Activated naive CD4-positive, alpha-beta T cell treated with anti-CD3 and anti-CD28 coated beads, Interleukin-2, amount 10 ng/mL, durations not matched to agents 7 days and 5 days (primary cell): ENCODE data around the gene CRTC1.
"Not testable (repeated sequence)": the region's sequence is repeated elsewhere in the genome, so short reads cannot be mapped to it uniquely, and the experiment has no call there.

ENCODE experiments used
- CTCF ChIA-PET: fragments of 350-600 bp; sonication (Branson Sonifier 250); formaldehyde crosslinking; loops from one replicate; lab custom pipeline; 2021; ENCODE audit warnings: antibody characterized with exemption; lab: Charles Lee
- DNase-seq: peaks from one replicate; pipeline ENCODE4 v3.0.0-alpha.2; 2020
- H3K27ac Mint-ChIP-seq: one replicate; pipeline ENCODE4 v1.8.0; 2021; ENCODE audit warnings: mild to moderate bottlenecking, moderate library complexity, mixed read lengths
- H3K27me3 Mint-ChIP-seq: one replicate; pipeline ENCODE4 v1.8.0; 2021; ENCODE audit warnings: mild to moderate bottlenecking, mixed read lengths
- H3K36me3 Mint-ChIP-seq: one replicate; pipeline ENCODE4 v1.8.0; 2021; ENCODE audit warnings: mixed read lengths
- H3K4me1 Mint-ChIP-seq: one replicate; pipeline ENCODE4 v1.8.0; 2021; ENCODE audit warnings: mixed read lengths
- H3K4me3 Mint-ChIP-seq: one replicate; pipeline ENCODE4 v1.8.0; 2021; ENCODE audit warnings: mild to moderate bottlenecking, moderate library complexity, mixed read lengths
- H3K9me3 Mint-ChIP-seq: one replicate; pipeline ENCODE4 v1.8.0; 2021; ENCODE audit warnings: mixed read lengths

Gene CRTC1

GRCh38 chr19:18730885-18731513, 47.5 kb downstream of the CRTC1 start:
- H3K4me1 Mint-ChIP-seq, result no peaks in the 10 kb centered on the region
- no peaks in the 10 kb centered on the region for H3K27me3 Mint-ChIP-seq
- CTCF ChIA-PET, result interaction anchor here (1.0 kb wide), 1 partner anchor 67 kb away, joined by 3 read pairs; no protein-coding TSS in a partner anchor
- no peak overlapping the region for H3K27ac Mint-ChIP-seq
- DNase-seq, result no peak
- H3K36me3 Mint-ChIP-seq, result no peaks in the 10 kb centered on the region
- no peaks in the 10 kb centered on the region for H3K9me3 Mint-ChIP-seq
- no peak overlapping the region for H3K4me3 Mint-ChIP-seq

GRCh38 chr19:18731562-18732008, 48.1 kb downstream of the CRTC1 start:
- no peaks in the 10 kb centered on the region for H3K4me1 Mint-ChIP-seq
- H3K36me3 Mint-ChIP-seq, result no peaks in the 10 kb centered on the region
- H3K9me3 Mint-ChIP-seq, result no peaks in the 10 kb centered on the region
- no peak overlapping the region for H3K4me3 Mint-ChIP-seq
- CTCF ChIA-PET, result no interaction called here
- DNase-seq, result no peak
- H3K27me3 Mint-ChIP-seq, result no peaks in the 10 kb centered on the region
- H3K27ac Mint-ChIP-seq, result no peak overlapping the region

DNA sequence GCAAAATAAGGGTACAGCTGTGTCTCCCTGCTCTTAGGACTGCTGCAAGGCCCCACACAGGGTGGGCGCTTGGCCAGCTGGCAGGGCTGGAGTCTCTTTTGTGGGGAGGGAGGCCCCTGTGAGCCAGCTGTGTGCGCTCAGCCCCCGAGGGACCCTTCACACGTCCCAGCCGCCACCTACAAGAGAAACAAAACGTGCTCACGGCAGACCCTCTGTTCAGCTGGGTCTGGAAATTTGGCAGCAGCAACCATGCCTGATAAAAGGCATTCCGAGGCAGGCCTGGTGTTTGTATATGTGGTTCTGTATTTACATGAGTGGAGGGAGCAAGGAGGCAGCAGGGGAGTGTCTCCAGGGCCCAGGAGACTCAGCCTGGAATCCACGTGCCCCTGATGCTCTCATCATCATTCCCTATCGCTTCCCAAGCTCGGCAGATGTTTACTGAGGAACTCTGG, 49.7 kb downstream of the CRTC1 start:
- CTCF ChIA-PET, result no interaction called here
- Mint-ChIP-seq H3K36me3 (no peaks in the 10 kb centered on the region), H3K9me3 (no peaks in the 10 kb centered on the region), H3K4me3 (no peak overlapping the region), H3K4me1 (no peaks in the 10 kb centered on the region), H3K27me3 (no peaks in the 10 kb centered on the region), H3K27ac (no peak overlapping the region)
- no peak for DNase-seq

- H3K4me1 Mint-ChIP-seq, DNase-seq, H3K36me3 Mint-ChIP-seq, H3K27me3 Mint-ChIP-seq, CTCF ChIA-PET, H3K27ac Mint-ChIP-seq, H3K4me3 Mint-ChIP-seq, H3K9me3 Mint-ChIP-seq: not testable (repeated sequence)
These were observed 50.4 kb downstream of the CRTC1 start for GRCh38 chr19:18733762-18734332.

GRCh38 chr19:18735324-18735723, 51.8 kb downstream of the CRTC1 start:
- Mint-ChIP-seq H3K4me3 (no peak overlapping the region), H3K27me3 (no peaks in the 10 kb centered on the region), H3K4me1 (no peaks in the 10 kb centered on the region), H3K9me3 (no peaks in the 10 kb centered on the region), H3K27ac (no peak overlapping the region), H3K36me3 (no peaks in the 10 kb centered on the region)
- DNase-seq, result no peak
- CTCF ChIA-PET, result no interaction called here

DNA sequence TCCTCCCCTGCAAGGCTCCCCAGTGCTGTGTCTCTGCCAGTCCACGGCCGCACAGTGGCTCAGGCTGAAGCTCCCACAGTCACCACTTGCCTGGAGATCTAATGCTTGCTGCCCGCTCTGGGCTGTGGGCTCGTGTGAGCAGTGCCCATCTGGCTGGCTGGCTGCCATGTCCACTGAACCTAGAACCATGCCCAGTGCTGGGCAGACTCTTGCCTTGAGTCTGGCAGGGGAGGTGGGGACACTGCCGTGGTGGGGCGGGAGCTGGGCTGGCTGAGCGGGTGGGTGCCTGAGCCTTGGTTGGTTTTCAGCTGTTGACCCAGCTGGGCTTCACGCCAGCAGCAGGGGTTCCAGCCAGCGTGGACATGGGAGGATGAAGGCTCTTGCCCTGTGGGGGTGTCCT, 52.3 kb downstream of the CRTC1 start:
- no peaks in the 10 kb centered on the region for H3K27me3 Mint-ChIP-seq
- no peaks in the 10 kb centered on the region for H3K9me3 Mint-ChIP-seq
- no peaks in the 10 kb centered on the region for H3K4me1 Mint-ChIP-seq
- no peaks in the 10 kb centered on the region for H3K36me3 Mint-ChIP-seq
- DNase-seq, result no peak
- H3K27ac Mint-ChIP-seq, result no peak overlapping the region
- CTCF ChIA-PET, result no interaction called here
- no peak overlapping the region for H3K4me3 Mint-ChIP-seq

DNA sequence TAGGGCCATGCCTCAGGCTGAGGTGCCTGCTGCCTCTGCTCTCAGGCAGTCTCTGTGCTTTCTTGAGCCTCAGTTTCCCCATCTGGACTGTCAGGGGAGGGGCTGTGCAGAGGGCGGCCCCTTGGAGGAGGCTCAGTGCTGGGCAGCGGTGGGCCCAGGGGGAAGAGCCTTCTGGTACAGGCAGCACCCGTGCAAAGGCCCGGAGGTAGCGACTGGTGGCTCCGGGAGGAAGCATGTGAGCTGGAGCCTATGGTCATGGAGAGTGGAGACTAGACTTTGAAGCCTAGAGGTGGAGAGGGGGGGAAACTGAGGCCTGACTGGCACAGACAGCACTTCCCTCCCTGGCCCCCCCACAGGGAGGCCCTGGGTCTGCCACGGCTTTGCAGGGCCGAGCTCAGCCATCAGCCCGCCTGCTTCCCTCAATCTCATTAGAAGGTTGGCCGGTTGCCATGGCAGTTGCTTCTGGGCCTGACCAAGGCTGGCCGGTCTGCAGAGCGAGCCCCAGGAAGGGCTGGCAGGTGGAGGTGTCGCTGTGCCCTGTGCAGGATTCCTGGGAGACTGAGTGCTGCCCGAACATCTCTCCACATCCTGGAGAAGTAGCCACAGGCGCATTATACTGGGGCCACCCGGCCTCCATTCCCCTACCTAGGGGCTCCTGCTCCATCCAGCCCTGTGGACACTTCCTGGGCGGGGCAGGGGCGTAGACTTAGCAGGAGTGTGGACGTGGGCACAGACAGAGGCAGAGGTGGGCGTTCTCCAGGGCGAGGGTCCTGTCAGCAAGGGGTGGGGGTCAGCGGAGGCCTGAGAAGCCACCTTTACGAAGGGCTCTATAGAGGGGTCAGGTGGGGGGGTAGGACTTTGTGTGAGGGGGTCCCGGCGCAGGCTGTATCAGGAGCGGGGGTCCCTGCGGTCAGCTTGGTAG, 53.2 kb downstream of the CRTC1 start:
- no peaks in the 10 kb centered on the region for H3K27me3 Mint-ChIP-seq
- CTCF ChIA-PET, result no interaction called here
- no peak overlapping the region for H3K27ac Mint-ChIP-seq
- no peaks in the 10 kb centered on the region for H3K4me1 Mint-ChIP-seq
- H3K9me3 Mint-ChIP-seq, result no peaks in the 10 kb centered on the region
- no peak for DNase-seq
- H3K36me3 Mint-ChIP-seq, result no peaks in the 10 kb centered on the region
- H3K4me3 Mint-ChIP-seq, result no peak overlapping the region

- Mint-ChIP-seq H3K36me3 (no peaks in the 10 kb centered on the region), H3K9me3 (no peaks in the 10 kb centered on the region), H3K27me3 (no peaks in the 10 kb centered on the region), H3K4me1 (no peaks in the 10 kb centered on the region), H3K27ac (no peak overlapping the region), H3K4me3 (no peak overlapping the region)
- no peak for DNase-seq
- CTCF ChIA-PET, result no interaction called here
These were observed 54.0 kb downstream of the CRTC1 start for GRCh38 chr19:18737337-18737953.

DNA sequence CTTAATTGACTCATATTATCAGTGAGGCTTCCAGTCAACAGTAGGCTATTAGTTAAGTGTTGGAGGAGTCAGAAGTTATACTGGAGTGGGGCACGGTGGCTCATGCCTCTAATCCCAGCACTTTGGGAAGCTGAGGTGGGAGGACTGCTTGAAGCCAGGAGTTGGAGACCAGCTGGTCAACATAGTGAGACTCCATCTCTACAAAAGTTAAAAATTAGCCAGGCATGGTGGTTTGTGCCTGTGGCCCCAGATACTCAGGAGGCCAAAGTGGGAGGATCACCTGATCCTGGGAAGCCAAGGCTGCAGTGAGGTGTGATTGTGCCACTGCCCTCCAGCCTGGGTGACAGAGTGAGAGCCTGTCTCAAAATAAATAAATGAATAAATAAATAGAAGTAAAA, 54.5 kb downstream of the CRTC1 start:
- H3K27me3 Mint-ChIP-seq, result no peaks in the 10 kb centered on the region
- DNase-seq, result no peak
- no peak overlapping the region for H3K27ac Mint-ChIP-seq
- H3K4me3 Mint-ChIP-seq, result no peak overlapping the region
- CTCF ChIA-PET, result no interaction called here
- H3K36me3 Mint-ChIP-seq, result no peaks in the 10 kb centered on the region
- no peaks in the 10 kb centered on the region for H3K4me1 Mint-ChIP-seq
- no peaks in the 10 kb centered on the region for H3K9me3 Mint-ChIP-seq

DNA sequence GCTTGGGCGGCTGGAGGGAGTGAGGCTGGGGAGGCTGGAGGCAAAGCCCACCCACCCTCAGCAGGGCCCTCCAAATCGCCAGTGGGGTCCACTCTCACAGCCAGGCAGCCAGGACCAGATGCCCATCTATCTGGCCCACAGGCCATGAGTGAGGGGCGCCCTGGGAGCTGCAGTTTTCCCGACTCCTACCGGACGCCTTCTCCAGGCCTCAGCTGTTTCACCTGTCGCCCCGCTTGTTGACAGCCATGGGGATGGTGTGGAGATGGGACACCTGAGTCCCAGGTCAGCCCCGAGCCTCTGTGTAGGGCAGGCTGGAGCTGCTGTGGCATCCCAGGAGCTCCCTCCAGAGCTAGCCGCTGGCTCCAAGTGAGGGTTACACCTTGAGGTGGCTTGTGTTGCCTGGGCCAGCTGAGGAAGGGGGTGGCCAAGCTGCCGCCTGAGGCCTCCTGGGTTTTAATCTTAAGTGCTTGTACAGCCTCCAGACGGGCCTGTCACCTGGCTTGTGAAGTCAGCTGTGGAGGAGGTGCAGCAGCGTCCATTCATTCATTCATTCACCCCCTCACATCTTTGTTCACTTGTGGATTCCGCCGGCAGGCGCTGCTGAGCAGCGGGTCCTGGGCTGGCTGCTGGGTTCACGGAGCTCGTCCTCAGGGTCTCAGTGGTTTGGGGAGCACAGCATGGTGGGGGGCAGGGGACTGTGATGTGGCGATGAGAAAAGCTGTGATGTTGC, 55.6 kb downstream of the CRTC1 start:
- CTCF ChIA-PET, result interaction anchor here (0.6 kb wide), 1 partner anchor 328 kb away, joined by 3 read pairs; no protein-coding TSS in a partner anchor
- no peak overlapping the region for H3K4me3 Mint-ChIP-seq
- no peak overlapping the region for H3K27ac Mint-ChIP-seq
- H3K36me3 Mint-ChIP-seq, result no peaks in the 10 kb centered on the region
- no peak for DNase-seq
- no peaks in the 10 kb centered on the region for H3K27me3 Mint-ChIP-seq
- H3K9me3 Mint-ChIP-seq, result no peaks in the 10 kb centered on the region
- H3K4me1 Mint-ChIP-seq, result no peaks in the 10 kb centered on the region

DNA sequence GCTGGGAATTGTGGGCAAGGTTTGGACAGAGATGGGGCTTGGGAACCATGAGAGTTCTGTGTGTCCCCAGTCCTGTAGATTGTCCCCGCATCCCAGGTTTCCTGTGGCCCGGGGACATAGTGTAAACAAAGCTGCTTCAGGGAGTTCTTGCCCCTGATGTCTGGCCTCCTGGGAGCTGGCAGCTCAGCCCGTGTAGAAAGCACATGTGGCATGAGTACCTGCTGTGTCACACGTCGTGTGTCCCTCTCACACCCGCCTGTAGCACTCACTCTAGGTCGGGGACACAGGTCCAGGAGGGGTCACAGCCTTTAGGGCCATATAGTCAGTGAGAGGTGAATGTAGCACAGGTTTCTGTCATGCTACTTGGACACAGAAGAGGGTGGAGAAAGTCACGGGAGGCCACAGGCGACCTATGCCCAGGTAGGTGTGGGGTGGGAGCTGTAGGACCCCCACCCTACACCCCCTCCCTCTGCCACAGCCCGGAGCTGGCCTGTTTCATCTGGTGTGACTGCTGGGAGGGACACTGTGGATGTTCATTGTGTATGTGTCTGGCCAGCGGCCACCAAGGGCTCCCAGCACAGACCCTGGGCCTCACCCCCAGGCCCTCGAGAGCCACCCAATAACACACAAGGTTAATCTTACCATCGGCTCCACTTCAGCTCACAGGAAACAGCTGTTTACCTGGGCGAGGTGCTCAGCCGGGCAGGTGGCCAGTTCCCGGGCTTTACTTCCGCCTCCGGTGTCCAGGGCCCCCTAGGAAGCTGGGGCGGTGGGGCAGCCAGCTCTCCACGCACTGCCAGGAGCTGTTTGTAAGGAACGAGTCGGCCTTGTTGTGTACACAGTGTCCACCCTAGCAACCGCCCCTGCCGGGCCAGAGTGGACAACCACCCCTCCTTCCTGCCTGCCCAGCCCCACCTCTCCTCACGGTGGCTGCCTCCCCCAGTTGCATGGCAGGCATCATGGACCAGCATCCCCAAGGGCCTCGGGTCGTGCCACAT, 57.9 kb downstream of the CRTC1 start:
- Mint-ChIP-seq H3K4me3 (no peak overlapping the region), H3K9me3 (no peaks in the 10 kb centered on the region), H3K27me3 (no peaks in the 10 kb centered on the region), H3K27ac (no peak overlapping the region), H3K4me1 (no peaks in the 10 kb centered on the region), H3K36me3 (no peaks in the 10 kb centered on the region)
- CTCF ChIA-PET, result interaction anchor here (0.6 kb wide), 1 partner anchor 121 kb away, joined by 3 read pairs; no protein-coding TSS in a partner anchor
- DNase-seq, result no peak

- H3K4me3 Mint-ChIP-seq, result no peak overlapping the region
- DNase-seq, result no peak
- H3K4me1 Mint-ChIP-seq, result no peaks in the 10 kb centered on the region
- H3K9me3 Mint-ChIP-seq, result no peaks in the 10 kb centered on the region
- no peaks in the 10 kb centered on the region for H3K27me3 Mint-ChIP-seq
- no peaks in the 10 kb centered on the region for H3K36me3 Mint-ChIP-seq
- CTCF ChIA-PET, result interaction anchor here (0.6 kb wide), 1 partner anchor 122 kb away, joined by 3 read pairs; no protein-coding TSS in a partner anchor
- H3K27ac Mint-ChIP-seq, result no peak overlapping the region
These were observed 58.8 kb downstream of the CRTC1 start for GRCh38 chr19:18742324-18742723.
